ENCODE measurements around the gene DDRGK1.
A peak's percentile ranks its signal among the peaks of the same experiment; 100 is the strongest.

The DDRGK1 gene

DNA sequence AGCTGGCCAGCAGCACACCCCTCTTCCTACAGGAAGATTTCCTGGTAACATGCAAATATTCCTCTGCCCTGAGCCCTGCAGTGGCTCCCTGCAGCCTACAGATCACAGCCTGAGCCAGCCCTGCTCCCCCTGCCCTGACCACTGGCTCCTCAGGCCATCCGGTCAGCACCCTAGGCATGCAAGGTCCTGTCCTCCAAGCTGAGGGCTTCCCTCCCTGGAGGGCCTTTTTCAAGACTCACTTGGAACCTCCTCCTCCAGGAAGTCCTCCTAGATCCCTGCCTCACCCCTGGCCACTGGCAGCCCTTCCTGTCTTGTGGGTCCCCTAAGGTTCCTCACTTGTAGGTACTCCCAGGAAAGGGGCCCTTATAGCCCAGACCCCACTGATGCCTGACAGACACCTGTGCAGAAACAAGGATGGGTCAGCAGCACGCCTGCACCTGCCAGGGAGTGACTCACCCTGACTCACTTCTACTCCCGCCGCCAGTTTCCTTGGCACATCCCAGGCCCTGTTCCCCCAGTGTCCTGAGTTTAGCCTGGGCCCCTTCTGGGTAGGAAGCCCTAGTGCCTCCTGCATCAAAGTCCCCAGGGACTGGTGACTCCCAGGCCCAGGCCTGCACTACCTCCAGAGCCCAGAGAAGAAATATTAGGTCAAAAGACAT is 31.3 kb upstream of the DDRGK1 start:
- no peak for DNase-seq (ENCODE audit: low spot score)

GRCh38 chr20:3233991-3234498 is 29.6 kb upstream of the DDRGK1 start:
- no peak for DNase-seq (ENCODE audit: low spot score)

- DNase-seq (ENCODE audit: low spot score): no peak
Measured at GRCh38 chr20:3233131-3233990, 28.9 kb upstream of the DDRGK1 start.

DNA sequence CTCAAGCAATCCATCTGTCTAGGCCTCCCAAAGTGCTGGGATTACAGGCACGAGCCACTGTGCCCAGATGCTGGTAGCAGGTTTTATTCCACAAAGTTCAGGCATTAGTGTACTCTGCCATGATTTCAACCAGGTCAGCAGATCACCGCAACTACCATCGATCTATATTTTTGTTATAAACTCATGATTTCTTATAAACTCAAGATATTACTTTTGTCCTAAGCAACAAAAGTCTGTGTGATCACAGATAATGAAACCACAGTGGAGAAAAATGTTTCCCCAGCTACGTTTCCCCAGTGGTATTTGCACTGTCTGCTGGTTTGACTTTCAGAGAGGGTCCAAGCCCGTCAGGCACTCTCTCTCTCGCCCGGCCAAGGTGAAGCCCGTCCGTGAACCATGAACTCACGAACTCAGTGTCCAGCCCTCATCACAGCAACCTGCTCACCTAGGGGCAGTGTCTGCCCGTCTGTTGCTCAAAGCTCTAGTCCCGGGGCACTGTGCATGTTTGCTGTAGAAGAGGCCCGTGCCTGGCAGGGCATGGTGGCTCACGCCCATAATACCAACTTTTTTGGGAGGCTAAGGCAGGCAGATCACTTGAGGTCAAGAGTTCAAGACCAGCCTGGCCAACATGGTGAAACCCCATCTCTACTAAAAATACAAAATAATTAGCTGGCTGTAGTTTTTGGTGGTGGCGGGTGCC is 27.6 kb upstream of the DDRGK1 start:
- no peak for DNase-seq (ENCODE audit: low spot score)

DNA sequence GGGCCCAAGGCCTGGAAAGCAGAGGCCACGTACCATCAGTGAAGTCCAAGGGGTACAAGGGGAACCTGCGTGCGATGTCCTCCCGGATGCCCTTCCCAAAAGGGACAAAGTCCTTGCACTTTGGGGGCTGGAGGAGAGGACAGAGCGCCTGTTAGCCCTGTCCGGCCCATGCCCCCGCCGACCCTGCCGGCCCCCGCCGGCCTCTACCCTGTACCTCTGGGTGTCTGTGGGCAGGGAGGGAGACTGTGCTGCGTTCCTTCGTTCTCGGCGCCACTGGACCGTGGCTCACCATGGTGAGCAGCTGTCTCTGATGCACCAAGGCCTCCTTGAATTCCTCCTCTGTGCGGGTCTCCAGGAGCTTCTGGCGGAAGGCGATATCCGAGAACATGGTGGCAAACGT is 26.6 kb upstream of the DDRGK1 start:
- DNase-seq (ENCODE audit: low spot score): no peak

GRCh38 chr20:3229798-3230197 is 25.3 kb upstream of the DDRGK1 start:
- no peak for DNase-seq (ENCODE audit: low spot score)

DNA sequence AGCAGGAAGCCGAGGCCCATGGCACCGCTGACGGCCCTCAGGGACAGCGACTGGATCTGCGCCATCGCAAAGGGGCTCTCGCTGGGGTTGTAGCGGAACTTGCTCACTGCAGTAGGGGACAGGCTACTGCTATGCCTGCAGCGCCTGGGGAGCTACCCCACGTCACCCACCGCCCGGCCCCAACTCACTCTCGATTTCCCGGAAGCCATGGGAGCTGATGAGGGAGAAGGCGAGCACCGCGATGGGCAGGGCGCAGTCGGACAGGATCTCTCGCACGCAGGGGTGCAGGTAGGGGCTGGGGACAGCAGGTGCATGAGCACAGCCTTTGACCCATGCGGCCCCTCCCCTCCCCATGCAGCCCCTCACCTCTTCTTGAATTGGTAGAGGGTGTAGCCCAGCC is 24.7 kb upstream of the DDRGK1 start:
- no peak for DNase-seq (ENCODE audit: low spot score)

DNA sequence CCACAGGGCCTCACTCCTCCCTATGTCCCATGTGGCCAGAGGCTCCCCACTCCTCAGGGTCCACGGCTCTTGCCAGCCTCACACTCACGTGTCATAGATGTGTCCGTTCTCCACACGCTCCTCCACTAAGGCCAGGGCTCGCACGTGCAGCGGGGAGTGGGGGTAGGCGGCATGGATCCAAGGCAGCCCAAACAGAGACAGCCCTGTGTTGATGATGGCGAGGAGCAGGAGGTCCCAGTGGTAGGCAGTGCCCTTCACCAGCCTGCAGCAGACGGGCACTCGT is 24.2 kb upstream of the DDRGK1 start:
- DNase-seq (ENCODE audit: low spot score): no peak

- DNase-seq (ENCODE audit: low spot score): no peak
Measured at GRCh38 chr20:3227936-3228749, 23.7 kb upstream of the DDRGK1 start.

DNA sequence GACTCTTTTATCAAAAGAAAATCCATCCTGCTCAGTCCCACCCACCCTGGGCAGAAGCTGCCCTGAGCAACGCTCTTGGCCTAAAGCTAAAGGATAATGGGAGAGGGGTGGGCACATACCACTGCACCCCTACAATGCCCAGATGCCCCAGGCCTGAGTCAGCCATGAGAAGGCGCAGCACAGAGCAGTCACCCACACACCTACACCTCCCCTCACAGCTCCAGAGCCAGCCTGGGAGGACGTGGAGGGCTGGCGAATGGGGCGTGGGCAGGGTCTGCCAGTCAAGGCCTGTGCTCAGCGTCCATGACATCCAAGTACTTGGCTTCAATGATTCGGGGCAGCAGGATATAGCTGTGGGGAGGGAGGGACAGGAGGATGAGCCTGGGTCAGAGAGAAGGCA is 23.0 kb upstream of the DDRGK1 start:
- no peak for DNase-seq (ENCODE audit: low spot score)

- no peak for DNase-seq (ENCODE audit: low spot score)
Measured at GRCh38 chr20:3226864-3227263, 22.4 kb upstream of the DDRGK1 start.

- no peak for DNase-seq (ENCODE audit: low spot score)
Measured at GRCh38 chr20:3226093-3226492, 21.6 kb upstream of the DDRGK1 start.

GRCh38 chr20:3224681-3225421 is 20.4 kb upstream of the DDRGK1 start:
- DNase-seq (ENCODE audit: low spot score): no peak

DNA sequence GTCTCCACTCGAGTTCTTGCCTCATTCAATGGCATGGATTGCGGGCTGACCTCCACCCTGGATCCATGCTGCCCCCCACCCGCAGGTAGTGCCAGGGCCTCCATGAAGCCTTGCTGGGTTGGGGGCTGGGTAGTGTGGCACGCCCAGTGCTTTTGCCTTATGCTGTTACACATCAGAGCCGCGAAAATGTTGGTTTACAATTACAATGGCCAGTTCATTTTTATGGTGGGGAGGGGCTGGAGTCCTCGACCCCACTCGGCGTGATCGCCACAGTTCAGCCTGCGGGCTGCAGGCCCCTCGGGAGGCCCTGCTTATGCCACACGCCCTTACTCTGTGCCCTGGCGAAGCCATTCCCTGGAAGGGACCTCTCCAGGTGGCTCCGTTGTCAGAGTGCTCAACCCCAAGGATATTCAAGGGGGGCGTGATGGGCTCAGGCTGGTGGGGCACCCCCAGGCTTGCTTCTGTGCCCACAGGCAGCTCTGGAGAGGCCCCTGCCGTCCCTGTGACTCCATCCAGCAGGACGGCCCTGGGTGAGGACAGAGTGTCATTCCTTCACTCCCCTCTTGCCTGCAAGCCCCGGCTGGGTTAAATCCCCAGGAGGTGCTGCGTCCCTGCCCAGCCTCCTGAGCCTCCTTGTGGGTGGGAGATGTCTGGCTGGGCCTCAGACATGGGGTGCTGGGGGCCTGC is 19.7 kb upstream of the DDRGK1 start:
- DNase-seq (ENCODE audit: low spot score): no peak

GRCh38 chr20:3223651-3223993 is 19.1 kb upstream of the DDRGK1 start:
- no peak for DNase-seq (ENCODE audit: low spot score)

GRCh38 chr20:3222635-3223600 is 18.4 kb upstream of the DDRGK1 start:
- DNase-seq (ENCODE audit: low spot score): peak; percentile 39

- no peak for DNase-seq (ENCODE audit: low spot score)
Measured at GRCh38 chr20:3221398-3222226, 17.1 kb upstream of the DDRGK1 start.

- peak; percentile 81 for DNase-seq (ENCODE audit: low spot score)
Measured at GRCh38 chr20:3218307-3218988, 14.0 kb upstream of the DDRGK1 start.
